Tibial nerve (tissue), 3 donors: ENCODE measurements around the gene TNIK.

Source experiments
- POLR2A ChIP-seq, 2 donors: fragments of 450-650 bp; IDR thresholded peaks; one replicate each; pipeline ENCODE4 v1.6.1; 2017; ENCODE audit warnings: antibody characterized with exemption in 2 of 2, mild to moderate bottlenecking in 2 of 2, moderate library complexity in 2 of 2
- TF ChIP-seq, protein P1 (sequence below), 5 experiments: fragments of 200-600 bp in 3 of 5; fragments of 450-650 bp in 2 of 5; sonication (generic) in 3 of 5; IDR thresholded peaks; one replicate each; pipeline ENCODE4 v1.5.1; 2016 to 2019; ENCODE audit warnings: antibody characterized with exemption in 5 of 5, mild to moderate bottlenecking in 3 of 5, moderate library complexity in 2 of 5

- TF ChIP-seq, protein P1, sequence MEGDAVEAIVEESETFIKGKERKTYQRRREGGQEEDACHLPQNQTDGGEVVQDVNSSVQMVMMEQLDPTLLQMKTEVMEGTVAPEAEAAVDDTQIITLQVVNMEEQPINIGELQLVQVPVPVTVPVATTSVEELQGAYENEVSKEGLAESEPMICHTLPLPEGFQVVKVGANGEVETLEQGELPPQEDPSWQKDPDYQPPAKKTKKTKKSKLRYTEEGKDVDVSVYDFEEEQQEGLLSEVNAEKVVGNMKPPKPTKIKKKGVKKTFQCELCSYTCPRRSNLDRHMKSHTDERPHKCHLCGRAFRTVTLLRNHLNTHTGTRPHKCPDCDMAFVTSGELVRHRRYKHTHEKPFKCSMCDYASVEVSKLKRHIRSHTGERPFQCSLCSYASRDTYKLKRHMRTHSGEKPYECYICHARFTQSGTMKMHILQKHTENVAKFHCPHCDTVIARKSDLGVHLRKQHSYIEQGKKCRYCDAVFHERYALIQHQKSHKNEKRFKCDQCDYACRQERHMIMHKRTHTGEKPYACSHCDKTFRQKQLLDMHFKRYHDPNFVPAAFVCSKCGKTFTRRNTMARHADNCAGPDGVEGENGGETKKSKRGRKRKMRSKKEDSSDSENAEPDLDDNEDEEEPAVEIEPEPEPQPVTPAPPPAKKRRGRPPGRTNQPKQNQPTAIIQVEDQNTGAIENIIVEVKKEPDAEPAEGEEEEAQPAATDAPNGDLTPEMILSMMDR (IDR thresholded peaks at IDR 0.05): no peak
- no peak for TF ChIP-seq POLR2A (IDR thresholded peaks at IDR 0.05)
Measured at GRCh38 chr3:171293142-171293782, 166.9 kb downstream of the TNIK start.
